Measurements from ENCODE around the gene KDM2B. TPM values are rescaled to one million over a fixed set of nuclear protein-coding genes. Genes with fewer than 3 reads are reported as not detected.

Gene KDM2B
- total and polyA plus RNA-seq, 2 of the 8 experiments (the other 6 are each of a cell fraction or from before 2014, with no cell fraction given), result 111 to 162 TPM

- no peak for TF ChIP-seq CHD7 (IDR thresholded peaks at IDR 0.05; ENCODE audit: insufficient replicate concordance, low read length)
- TF ChIP-seq RXRA (IDR thresholded peaks at IDR 0.05; ENCODE audit: insufficient read depth, low read depth, low read length), result no peak
- TF ChIP-seq TEAD4 (IDR thresholded peaks at IDR 0.05; ENCODE audit: low read depth, low read length), result no peak
- no peak for TF ChIP-seq GTF2F1 (IDR thresholded peaks at IDR 0.05; ENCODE audit: borderline replicate concordance, low read depth, low read length)
- TF ChIP-seq CTBP2 (IDR thresholded peaks at IDR 0.05; ENCODE audit: borderline replicate concordance, insufficient read depth, insufficient read length, low read length), result no peak
- no peak for TF ChIP-seq SUZ12 (IDR thresholded peaks at IDR 0.05; ENCODE audit: low read length)
- TF ChIP-seq SIN3A (conservative IDR thresholded peaks at IDR 0.05 in 1 of 2, IDR thresholded peaks at IDR 0.05 in 1 of 2; ENCODE audit: low read depth in 1 of 2, low read length in 2 of 2), result no peak
- TF ChIP-seq POU5F1 (IDR thresholded peaks at IDR 0.05; ENCODE audit: low read depth, low read length), result no peak
- no peak for TF ChIP-seq FOSL1 (IDR thresholded peaks at IDR 0.05; ENCODE audit: insufficient read depth, low read depth, low read length)
- TF ChIP-seq RBBP5 (IDR thresholded peaks at IDR 0.05; ENCODE audit: borderline replicate concordance, low read depth, low read length), result no peak
Measured at GRCh38 chr12:121494093-121494787, 86.6 kb downstream of the KDM2B start (continued).
